Endometrial microvascular endothelial cells (primary cell): ENCODE data around the gene ZNF236. TPM values are rescaled to one million over a fixed set of nuclear protein-coding genes. Genes with fewer than 3 reads are reported as not detected.

ENCODE experiments used
- in situ Hi-C: cut with HindIII; loops from 2 replicates; pipeline ENCODE4 v1.10.0; 2017; ENCODE audit warnings: low sequenced_read_pairs, low pct_unique_long_range_greater_than_20kb; ENCODE audit errors: inconsistent ontology term
- total RNA-seq: library from RNA; depleted of rRNA; stranded (reverse); fragments of >200 nt; gene quantifications from one replicate; pipeline ENCODE4 v1.2.3, GENCODE V29; 2015; ENCODE audit errors: inconsistent ontology term

Gene ZNF236
- total RNA-seq, 1 donor from 2014 or later = 4.2 TPM

DNA sequence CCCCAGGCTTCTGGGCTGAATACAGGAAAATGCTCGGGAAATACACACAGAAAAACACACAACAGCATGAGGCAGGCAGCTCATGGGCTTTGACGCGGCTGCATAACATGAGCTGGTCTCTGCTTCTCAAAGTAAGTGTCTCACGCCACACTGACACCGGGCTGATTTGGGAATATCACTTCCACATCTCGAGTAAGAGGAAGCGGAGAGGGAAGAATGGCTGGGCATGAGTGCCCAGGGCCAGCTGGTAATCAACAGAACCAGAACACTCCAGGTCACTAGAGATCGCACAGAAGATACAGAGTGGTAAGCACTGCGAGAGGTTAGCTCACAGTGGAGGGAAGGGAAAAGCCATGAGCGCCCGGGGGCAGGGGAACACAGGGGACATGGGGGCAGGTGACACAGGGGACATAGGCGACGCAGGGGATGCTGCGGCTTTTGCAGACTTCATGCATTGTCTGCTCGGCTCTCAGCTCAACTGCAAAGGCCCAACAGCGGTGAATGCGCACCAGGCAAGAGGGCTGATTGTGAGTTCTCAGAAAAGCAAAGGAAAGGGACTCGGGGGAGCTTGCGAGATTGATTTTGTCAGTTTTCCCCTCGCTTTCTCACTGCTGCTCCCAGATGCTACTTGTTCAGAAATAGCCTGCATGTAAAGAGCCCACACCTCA, 168.8 kb downstream of the ZNF236 start:
- in situ Hi-C loops = no loop called here

DNA sequence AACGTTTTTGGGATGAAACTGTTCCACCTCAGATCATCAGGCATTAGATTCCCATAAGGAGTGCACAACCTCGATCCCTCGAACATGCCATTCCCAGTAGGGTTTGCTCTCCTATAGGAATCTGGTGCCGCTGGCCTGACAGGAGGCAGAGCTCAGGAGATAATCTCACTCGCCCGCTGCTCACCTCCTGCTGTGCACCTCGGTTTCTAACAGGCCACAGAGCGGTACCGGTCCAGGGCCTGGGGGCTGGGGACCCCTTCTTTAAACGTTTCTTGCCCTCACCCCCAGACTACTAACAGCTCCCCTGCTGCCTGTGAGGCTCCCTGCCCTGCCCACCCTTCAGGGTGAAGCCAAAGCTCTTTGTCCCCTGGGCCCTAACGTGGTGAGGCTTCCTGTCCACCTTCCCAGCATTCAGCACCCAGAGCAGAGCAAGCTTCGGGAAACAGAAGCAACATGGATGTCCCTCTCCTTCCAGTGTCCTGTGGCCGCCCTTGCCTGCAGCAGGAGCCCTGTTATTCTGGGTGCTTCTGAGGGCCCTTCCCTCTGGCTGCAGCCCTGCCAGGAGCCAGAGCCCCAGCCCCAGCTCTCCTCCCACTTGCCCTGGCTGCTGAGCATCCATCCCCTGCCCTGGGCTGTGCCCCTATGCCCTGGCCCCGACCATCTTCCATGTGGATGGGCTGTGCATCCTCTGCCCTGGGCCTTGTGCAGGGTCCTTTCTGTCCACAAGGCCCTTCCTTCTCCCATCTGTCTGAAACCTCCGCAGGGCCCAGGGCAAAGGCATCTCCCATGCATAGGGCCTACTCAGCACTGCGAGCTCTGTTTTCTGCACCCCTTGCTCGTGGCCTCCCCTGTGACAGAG, 170.1 kb downstream of the ZNF236 start:
- in situ Hi-C loops = no loop called here

DNA sequence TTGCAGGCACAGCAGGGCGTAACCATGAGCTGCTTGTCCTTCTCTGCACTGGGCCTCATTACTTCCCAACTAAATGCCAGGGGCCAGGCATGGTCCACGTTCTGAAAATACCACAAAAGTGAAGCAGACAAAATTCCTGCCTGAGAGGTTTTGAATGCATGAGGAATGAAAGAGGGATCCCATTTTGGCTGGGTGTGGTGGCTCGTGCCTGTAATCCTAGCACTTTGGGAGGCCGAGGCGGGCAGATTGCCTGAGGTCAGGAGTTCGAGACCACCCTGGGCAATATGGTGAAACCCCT, 170.7 kb downstream of the ZNF236 start:
- in situ Hi-C loops = no loop called here

GRCh38 chr18:76993573-76993972, 171.2 kb downstream of the ZNF236 start:
- in situ Hi-C loops = no loop called here

- in situ Hi-C loops = no loop called here
These were observed 171.8 kb downstream of the ZNF236 start for GRCh38 chr18:76994086-76994654.

- in situ Hi-C loops = no loop called here
These were observed 173.5 kb downstream of the ZNF236 start for GRCh38 chr18:76995896-76996295.

GRCh38 chr18:76996429-76996828, 174.1 kb downstream of the ZNF236 start:
- in situ Hi-C loops = no loop called here

- in situ Hi-C loops = no loop called here
These were observed 175.8 kb downstream of the ZNF236 start for GRCh38 chr18:76997951-76998808.

- in situ Hi-C loops = no loop called here
These were observed 176.7 kb downstream of the ZNF236 start for GRCh38 chr18:76999077-76999476.

- in situ Hi-C loops = no loop called here
These were observed 178.2 kb downstream of the ZNF236 start for GRCh38 chr18:77000527-77000926.

DNA sequence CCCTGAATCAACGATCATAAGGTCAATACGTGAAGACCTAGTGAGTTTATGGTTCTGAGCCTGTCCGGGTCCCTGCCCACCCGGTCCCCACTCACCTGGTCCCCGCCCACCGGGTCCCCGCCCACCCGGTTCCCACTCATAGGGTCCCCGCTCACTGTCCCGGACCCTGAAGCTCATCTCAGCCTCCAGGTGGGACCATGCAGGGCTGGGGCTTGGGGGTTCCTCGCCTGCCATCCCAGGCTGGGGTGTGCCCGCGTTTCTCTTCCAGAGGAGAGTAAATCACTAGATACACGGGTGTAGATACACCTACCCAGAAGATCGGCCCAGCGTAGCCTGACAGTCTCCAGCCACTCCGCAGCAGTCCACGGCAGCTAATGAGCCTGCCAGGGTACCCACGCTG, 178.7 kb downstream of the ZNF236 start:
- in situ Hi-C loops = no loop called here

DNA sequence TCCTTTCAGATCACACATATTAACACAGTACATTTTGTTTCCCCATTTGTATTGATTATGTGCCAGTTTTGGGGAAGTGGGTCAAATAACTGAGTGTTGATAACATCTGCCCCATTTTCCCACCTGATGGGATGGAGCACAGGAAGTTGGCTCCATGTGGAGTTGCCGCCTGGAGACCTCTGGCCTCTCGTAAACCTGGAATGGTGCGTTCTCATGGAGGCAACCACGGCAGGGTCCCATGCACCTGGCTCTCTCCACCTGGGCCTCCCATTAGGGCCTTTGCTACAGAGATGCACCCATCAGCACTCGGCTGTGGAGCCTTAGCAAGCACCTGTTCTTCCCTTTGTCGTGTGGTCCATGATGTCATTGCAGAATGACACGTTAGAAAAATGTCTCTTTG, 179.6 kb downstream of the ZNF236 start:
- in situ Hi-C loops = no loop called here

GRCh38 chr18:77002496-77002895, 180.1 kb downstream of the ZNF236 start:
- in situ Hi-C loops = no loop called here

DNA sequence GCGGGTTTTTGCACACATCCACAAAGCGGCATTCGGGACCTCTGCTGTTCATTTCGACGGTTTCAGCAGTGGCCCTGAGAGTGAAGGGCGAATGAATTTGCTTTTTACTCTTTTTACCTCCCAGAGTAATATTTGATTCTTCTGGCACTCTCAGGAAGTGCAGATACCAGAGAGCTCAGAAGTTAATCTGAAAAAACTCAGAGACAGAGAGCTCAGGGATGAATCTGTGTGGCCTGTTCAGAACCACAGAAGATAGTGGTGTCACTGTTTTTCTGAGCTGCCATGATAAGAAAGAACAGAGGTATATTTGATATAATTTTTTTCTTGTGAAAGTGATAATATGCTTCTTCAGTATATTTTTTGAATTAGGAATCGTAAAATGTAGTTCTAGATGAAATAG, 181.0 kb downstream of the ZNF236 start:
- in situ Hi-C loops = no loop called here

DNA sequence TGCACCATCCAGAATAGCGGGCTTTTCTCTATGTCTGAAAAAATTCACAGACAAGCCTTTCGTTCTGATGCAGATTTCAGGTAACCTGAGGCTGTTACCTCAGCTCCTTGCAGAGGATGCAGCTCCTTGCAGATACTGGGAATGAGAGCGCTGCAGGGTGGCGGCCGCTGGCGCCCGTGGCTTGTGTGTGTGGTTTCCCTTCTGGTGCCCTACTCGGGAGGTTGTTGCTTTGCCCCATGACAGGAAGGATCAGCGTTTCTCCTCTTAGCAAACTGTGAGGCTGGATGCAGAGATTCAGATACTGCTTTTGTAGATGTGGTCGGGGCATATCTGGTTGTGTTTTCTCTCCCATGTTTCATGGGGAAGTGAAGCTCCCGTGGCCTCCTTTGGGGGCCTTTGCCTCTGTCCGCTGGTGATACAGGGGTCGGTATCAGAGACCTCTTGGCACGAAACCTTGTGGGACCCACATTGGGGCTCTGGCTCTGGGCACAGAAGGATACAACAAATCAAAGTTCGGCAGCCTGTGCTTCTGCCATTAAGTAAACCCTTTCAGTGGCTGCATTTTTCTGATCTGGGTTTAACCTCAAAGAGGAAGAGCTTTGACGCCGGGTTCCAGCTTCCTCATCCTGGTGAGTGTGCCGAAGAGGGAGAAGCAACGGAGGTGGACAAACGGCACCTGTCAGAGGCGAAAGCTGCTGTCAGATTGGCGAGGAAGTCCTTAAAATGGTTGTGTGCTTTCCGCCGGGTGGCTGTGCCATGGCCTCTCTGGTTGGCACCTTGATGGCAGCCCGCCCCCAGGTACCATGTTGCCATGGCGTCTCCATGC, 182.4 kb downstream of the ZNF236 start:
- in situ Hi-C loops = no loop called here

GRCh38 chr18:77005651-77006195, 183.4 kb downstream of the ZNF236 start:
- in situ Hi-C loops = no loop called here

DNA sequence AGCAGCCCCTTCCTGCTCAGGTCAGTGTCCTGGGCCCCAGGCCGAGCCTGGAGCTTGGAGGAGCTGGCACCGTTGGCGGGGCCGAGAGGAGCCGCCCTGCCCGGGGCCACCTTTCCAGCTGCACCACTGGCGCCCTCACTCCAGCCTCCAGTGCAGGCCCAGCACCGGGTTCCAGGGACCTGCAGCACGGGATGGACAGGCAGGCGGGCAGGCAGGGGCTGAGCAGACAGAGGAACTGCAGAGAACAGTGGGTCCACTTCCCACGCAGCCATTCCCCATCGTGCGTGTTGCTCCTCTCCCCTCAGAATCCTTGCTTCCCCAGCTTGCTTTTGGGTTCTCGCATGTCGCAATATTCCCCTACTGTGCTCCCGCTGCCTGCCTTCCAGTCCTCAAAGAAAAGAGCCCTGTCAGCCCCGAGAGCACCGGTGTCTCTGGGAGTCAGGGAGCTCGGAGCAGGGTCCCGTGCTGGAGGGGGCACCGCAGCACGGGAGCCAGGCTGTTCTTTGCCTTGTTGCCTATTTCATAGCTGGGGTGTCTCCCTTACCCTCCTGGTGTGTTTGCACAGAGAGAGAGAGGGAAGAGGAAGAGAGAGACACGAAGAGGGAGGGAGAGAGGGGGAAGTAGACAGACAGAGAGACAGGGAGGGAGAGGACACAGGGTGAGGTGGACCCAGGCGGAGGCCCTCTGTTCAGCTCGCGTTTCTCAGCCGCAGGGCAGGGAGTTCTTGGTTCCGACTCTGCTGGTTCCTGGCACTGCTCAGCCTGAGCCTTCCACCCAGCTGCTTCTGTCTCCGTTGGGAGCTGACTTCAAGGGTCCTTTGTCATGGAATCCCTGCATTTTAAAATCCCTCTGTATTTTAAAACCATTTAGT, 184.2 kb downstream of the ZNF236 start:
- in situ Hi-C loops = no loop called here
